Osteoblast (primary cell): ENCODE measurements around the gene ATP10A. TPM values are rescaled to one million over a fixed set of nuclear protein-coding genes. Genes with fewer than 3 reads are reported as not detected.
"Not testable (repeated sequence)": the region's sequence is repeated elsewhere in the genome, so short reads cannot be mapped to it uniquely, and the experiment has no call there.

Experiments used
- DNase-seq: peaks from one replicate; pipeline ENCODE4 v3.0.0; 2011; ENCODE audit warnings: low spot score, mixed read lengths; ENCODE audit not compliant: insufficient read length; ENCODE audit errors: missing footprints
- H2AFZ ChIP-seq: 2 replicates; pipeline ENCODE4 v1.6.0; 2011; ENCODE audit warnings: mild to moderate bottlenecking, low read length
- H3K27ac ChIP-seq: 2 replicates; pipeline ENCODE4 v1.5.1; 2011; ENCODE audit warnings: mild to moderate bottlenecking, low read depth, low read length, moderate library complexity
- H3K27me3 ChIP-seq: 2 replicates; pipeline ENCODE4 v1.6.0; 2012; ENCODE audit warnings: mild to moderate bottlenecking, control low read depth, inconsistent platforms, low read length, moderate library complexity; ENCODE audit not compliant: insufficient read depth
- H3K36me3 ChIP-seq: 2 replicates; pipeline ENCODE4 v1.5.1; 2011; ENCODE audit warnings: mild to moderate bottlenecking, low read length, control low read depth, moderate library complexity; ENCODE audit not compliant: insufficient read depth
- H3K4me1 ChIP-seq: 2 replicates; pipeline ENCODE4 v1.5.1; 2011; ENCODE audit warnings: mild to moderate bottlenecking, low read length, control low read depth, moderate library complexity; ENCODE audit not compliant: insufficient read depth
- H3K4me2 ChIP-seq: 2 replicates; pipeline ENCODE4 v1.6.0; 2011; ENCODE audit warnings: mild to moderate bottlenecking, low read length; ENCODE audit not compliant: insufficient read depth
- H3K4me3 ChIP-seq: fragments of 200-600 bp; sonication (generic); 3 replicates; pipeline ENCODE4 v1.5.1; 2012; ENCODE audit warnings: mild to moderate bottlenecking, low read length, inconsistent platforms; ENCODE audit not compliant: insufficient read depth
- H3K79me2 ChIP-seq: 2 replicates; pipeline ENCODE4 v1.6.0; 2012; ENCODE audit warnings: mild to moderate bottlenecking, low read length, control low read depth, inconsistent platforms; ENCODE audit not compliant: insufficient read depth
- H3K9me3 ChIP-seq: 2 replicates; pipeline ENCODE4 v1.5.1; 2011; ENCODE audit warnings: low read depth, low read length, control low read depth
- H4K20me1 ChIP-seq: 2 replicates; pipeline ENCODE4 v1.6.0; 2012; ENCODE audit warnings: mild to moderate bottlenecking, low read length, control low read depth; ENCODE audit not compliant: insufficient read depth
- CTCF ChIP-seq: IDR thresholded peaks from 2 replicates; pipeline ENCODE4 v1.5.1; 2011; ENCODE audit warnings: mild to moderate bottlenecking, low read depth, low read length, moderate library complexity; ENCODE audit errors: extremely low read depth
- total RNA-seq: library from RNA; depleted of rRNA; stranded (reverse); fragments of >200 nt; gene quantifications from 2 replicates; pipeline ENCODE4 v1.2.3, GENCODE V29; 2012

ATP10A gene
- total RNA-seq, 1 donor = 32.9 TPM

GRCh38 chr15:25859838-25860645 lies 3.1 kb downstream of the ATP10A start:
- no peaks in the 10 kb centered on the region for H3K9me3 ChIP-seq
- H4K20me1 ChIP-seq = peaks cover 4% of the 10 kb centered on the region
- H3K4me2 ChIP-seq = peak overlapping the region; percentile 95
- peaks cover 35% of the 10 kb centered on the region for H3K4me1 ChIP-seq
- no peak overlapping the region for H2AFZ ChIP-seq
- no peak for TF ChIP-seq CTCF
- peak overlapping the region; percentile 64 for H3K27ac ChIP-seq
- H3K36me3 ChIP-seq = peaks cover 8% of the 10 kb centered on the region
- DNase-seq = peak; percentile 80
- peaks cover 76% of the 10 kb centered on the region for H3K79me2 ChIP-seq
- no peaks in the 10 kb centered on the region for H3K27me3 ChIP-seq
- H3K4me3 ChIP-seq = peak overlapping the region; percentile 85

- H3K36me3 ChIP-seq = peaks cover 8% of the 10 kb centered on the region
- no peak overlapping the region for H3K27ac ChIP-seq
- H3K9me3 ChIP-seq = no peaks in the 10 kb centered on the region
- no peak overlapping the region for H3K4me3 ChIP-seq
- peaks cover 85% of the 10 kb centered on the region for H3K79me2 ChIP-seq
- no peak overlapping the region for H3K4me2 ChIP-seq
- H2AFZ ChIP-seq = no peak overlapping the region
- H3K27me3 ChIP-seq = no peaks in the 10 kb centered on the region
- H4K20me1 ChIP-seq = peaks cover 4% of the 10 kb centered on the region
- DNase-seq = peak; percentile 66
- no peak for TF ChIP-seq CTCF
- peaks cover 26% of the 10 kb centered on the region for H3K4me1 ChIP-seq
These were observed 4.0 kb downstream of the ATP10A start for GRCh38 chr15:25858952-25859760.

- not testable (repeated sequence) for H4K20me1 ChIP-seq, H3K27me3 ChIP-seq, H2AFZ ChIP-seq, H3K4me3 ChIP-seq, DNase-seq, H3K4me2 ChIP-seq, H3K9me3 ChIP-seq, H3K36me3 ChIP-seq, H3K27ac ChIP-seq
- Histone ChIP-seq H3K4me1 (peaks cover 30% of the 10 kb centered on the region), H3K79me2 (peaks cover 92% of the 10 kb centered on the region)
These were observed 7.1 kb downstream of the ATP10A start for GRCh38 chr15:25856059-25856458.

GRCh38 chr15:25852661-25853524 lies 10.2 kb downstream of the ATP10A start:
- TF ChIP-seq CTCF = peak; percentile 14
- Histone ChIP-seq H4K20me1 (no peaks in the 10 kb centered on the region), H3K27me3 (no peaks in the 10 kb centered on the region), H3K79me2 (peaks cover 75% of the 10 kb centered on the region), H3K27ac (peak overlapping the region; percentile 7), H3K4me3 (no peak overlapping the region), H3K4me2 (no peak overlapping the region), H3K9me3 (no peaks in the 10 kb centered on the region), H3K36me3 (peaks cover 4% of the 10 kb centered on the region), H3K4me1 (peaks cover 39% of the 10 kb centered on the region), H2AFZ (peak overlapping the region; percentile 3)
- DNase-seq = no peak
